GM21526 (cell line): ENCODE measurements around the gene HDAC10.
"Not testable (repeated sequence)": the region's sequence is repeated elsewhere in the genome, so short reads cannot be mapped to it uniquely, and the experiment has no call there.

Experiments
- ATAC-seq: cut with Tn5 transposase; IDR thresholded peaks from one replicate; pipeline ENCODE4 v1.9.1; 2021; ENCODE audit warnings: moderate library complexity; ENCODE audit not compliant: unreplicated experiment, low FRiP score

HDAC10 gene

DNA sequence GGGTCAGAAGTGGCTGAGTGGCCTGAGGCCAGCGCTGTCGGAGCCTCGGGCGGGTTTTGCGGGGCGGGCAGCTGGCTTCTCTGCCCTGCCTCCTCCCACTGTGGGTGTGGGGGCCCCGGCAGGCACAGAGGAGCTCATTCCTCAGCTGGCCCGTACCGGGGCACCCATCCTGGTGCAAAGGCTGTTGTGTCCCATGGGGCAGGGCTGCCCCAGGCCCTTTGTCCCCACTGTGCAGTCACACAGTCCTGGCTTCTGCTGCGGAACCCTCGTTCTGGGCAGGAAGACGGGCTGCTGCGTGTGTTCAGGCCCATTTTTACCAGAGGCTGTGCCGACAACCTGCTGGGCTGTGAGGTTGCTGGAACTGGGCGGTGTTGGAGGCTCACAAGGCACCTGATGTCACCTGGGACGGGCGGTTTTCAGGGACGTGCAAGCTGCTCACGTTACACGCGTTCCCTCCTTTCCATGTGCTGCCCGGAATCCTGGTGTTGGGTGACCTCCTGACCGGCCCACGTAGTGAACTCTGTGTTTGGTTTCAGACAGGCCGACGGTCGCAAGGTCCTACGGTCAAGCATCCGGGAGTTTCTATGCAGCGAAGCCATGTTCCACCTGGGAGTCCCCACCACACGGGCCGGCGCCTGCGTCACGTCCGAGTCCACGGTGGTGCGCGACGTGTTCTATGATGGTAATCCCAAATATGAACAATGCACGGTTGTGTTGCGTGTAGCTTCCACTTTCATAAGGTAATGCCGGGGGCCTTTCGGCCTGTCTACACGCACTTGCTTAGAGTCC, 45.1 kb downstream of the HDAC10 start:
- no peak for ATAC-seq

DNA sequence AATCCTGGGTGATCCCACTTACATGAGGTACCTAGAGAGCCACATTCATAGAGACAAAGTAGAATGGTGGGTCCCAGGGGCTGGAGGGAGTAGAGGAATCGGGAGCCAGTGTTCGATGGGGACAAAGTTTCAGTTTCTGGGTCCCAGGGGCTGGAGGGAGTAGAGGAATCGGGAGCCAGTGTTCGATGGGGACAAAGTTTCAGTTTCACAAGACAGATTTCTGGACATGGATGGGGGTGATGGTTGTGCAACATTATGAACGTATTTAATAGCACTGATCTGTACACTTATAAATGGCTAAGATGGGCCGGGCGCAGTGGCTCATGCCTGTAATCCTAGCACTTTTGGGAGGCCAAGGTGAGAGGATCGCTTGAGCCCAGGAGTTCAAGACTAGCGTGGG, 46.1 kb downstream of the HDAC10 start:
- ATAC-seq: not testable (repeated sequence)

DNA sequence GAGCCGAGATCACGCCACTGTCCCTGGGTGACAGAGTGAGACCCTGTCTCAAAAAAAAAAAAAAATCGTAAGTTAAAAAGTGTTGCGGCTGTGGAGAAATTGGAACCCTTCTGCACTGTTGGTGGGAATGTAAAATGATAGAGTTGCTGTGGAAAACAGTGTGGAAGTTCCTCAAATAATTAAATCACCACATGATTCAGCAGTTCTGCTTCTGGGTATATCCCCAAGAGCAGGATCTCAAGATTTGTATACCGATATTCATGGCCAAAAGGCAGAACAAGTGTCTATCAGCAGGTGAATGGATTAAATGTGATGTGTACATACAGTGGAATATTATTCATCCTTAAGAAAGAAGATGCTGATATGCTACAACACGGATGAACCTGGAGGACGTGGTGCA, 46.5 kb downstream of the HDAC10 start:
- no peak for ATAC-seq

DNA sequence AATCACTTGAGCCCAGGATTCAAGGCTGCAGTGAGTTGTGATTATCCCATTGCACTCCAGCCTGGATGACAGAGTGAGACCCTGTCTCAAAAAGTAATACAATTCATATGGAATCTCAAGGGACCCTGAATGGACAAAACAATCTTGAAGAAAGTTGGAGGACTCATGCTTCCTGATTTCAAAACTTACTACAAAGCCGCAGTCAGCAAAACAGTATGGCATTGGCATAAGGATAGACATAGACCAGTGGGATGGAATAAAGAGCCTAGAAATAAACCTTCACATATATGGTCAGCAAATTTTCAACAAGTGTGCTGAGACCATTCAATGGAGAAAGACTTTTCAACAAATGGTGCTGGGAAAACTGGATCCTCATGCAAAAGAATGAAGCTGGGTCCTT, 47.8 kb downstream of the HDAC10 start:
- ATAC-seq: no peak

GRCh38 chr22:50202130-50202666, 48.9 kb downstream of the HDAC10 start:
- ATAC-seq: no peak

DNA sequence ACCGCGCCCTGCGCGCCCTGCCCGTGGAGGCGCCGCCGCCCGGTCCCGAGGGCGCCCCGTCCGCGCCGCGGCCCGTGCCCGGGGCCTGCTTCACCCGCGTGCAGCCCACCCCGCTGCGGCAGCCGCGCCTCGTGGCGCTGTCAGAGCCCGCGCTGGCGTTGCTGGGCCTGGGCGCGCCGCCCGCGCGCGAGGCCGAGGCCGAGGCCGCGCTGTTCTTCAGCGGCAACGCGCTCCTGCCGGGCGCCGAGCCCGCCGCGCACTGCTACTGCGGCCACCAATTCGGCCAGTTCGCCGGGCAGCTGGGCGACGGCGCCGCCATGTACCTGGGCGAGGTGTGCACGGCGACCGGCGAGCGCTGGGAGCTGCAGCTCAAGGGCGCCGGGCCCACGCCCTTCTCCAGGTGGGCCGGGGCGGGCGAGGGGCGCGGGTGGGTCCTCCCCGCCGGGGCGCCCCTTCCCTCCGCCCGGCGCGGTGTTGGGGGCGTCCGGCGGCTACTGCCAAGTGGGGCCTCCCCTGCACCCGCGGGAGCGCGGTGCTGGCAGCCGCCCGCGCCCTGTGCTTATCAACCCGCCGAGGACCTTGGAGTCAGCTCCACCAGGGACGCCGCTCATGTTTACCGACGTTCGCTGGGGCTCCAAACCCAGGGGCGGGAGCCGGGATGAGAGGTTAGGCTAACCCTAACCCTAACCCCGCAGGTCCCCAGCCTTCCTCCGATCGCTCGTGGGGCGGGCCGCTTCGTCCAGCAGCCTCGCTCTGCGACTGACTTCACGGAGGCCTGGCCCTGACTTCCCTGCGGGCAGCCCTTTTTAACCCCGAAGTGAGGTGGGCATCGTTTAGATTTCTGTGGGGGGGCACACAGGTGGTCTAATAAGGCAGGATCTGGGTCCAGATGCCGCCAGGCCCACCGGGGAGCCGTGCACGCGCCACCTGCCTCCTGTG, 49.6 kb downstream of the HDAC10 start:
- peak; percentile 21 for ATAC-seq

- peak; percentile 48 for ATAC-seq
Observed at GRCh38 chr22:50200461-50201190, 50.4 kb downstream of the HDAC10 start, which contains the start of gene SELENOO. Gene SELENOO (plus strand): TSS chr22:50201011. CDS start chr22:50201037, 26 bp downstream.

- no peak for ATAC-seq
Observed at GRCh38 chr22:50199829-50200460, 51.1 kb downstream of the HDAC10 start.

GRCh38 chr22:50199251-50199721, 51.8 kb downstream of the HDAC10 start:
- no peak for ATAC-seq

- ATAC-seq: no peak
Observed at GRCh38 chr22:50198624-50199017, 52.4 kb downstream of the HDAC10 start.

DNA sequence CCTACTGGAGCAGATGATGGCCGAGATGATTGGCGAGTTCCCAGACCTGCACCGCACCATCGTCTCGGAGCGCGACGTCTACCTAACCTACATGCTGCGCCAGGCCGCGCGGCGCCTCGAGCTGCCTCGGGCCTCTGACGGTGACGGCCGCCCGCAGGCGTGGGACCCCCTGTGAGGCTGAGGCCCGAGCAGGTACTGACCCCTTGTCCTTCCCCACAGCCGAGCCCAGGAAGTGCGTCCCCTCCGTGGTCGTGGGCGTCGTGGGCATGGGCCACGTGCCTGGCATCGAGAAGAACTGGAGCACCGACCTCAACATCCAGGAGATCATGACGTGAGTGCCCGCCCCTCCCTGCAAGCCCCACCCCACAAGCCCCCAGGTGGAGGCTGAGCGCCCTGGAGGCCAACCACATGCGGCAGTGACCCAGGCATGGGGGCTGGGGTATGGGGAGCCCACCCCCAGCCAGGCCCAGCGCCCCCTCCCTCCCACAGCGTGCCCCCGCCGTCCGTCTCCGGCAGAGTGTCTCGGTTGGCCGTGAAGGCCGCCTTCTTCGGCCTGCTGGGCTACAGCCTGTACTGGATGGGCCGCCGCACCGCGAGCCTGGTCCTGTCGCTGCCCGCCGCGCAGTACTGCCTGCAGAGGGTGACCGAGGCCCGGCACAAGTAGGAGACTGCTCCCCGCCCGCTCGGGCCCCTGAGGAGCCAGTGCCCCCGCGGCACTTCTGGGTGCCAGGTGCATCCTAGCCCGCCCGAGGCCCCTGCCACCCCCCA, 53.0 kb downstream of the HDAC10 start:
- ATAC-seq: no peak

GRCh38 chr22:50197000-50197800, 53.9 kb downstream of the HDAC10 start:
- no peak for ATAC-seq

- no peak for ATAC-seq
Observed at GRCh38 chr22:50196256-50196655, 54.8 kb downstream of the HDAC10 start.
